ENCODE data around the gene SIK2. TPM values are rescaled to one million over a fixed set of nuclear protein-coding genes. Genes with fewer than 3 reads are reported as not detected.
"Not testable (repeated sequence)": the region's sequence is repeated elsewhere in the genome, so short reads cannot be mapped to it uniquely, and the experiment has no call there.

The SIK2 gene
- total RNA-seq, 1 donor from 2014 or later, result 14.3 TPM

GRCh38 chr11:111654601-111655000 lies 52.4 kb downstream of the SIK2 start:
- no peaks in the 10 kb centered on the region for H3K36me3 ChIP-seq (ENCODE audit: insufficient read depth, low read length)
- Mint-ChIP-seq H3K4me3 (ENCODE audit: unreplicated experiment) (no peak overlapping the region), H3K36me3 (ENCODE audit: low read depth, unreplicated experiment) (peaks cover 5% of the 10 kb centered on the region), H3K9me3 (ENCODE audit: unreplicated experiment) (no peaks in the 10 kb centered on the region), H3K27ac (ENCODE audit: unreplicated experiment) (no peak overlapping the region), H3K27me3 (ENCODE audit: low read depth, unreplicated experiment) (no peaks in the 10 kb centered on the region), H3K4me1 (ENCODE audit: low read depth, unreplicated experiment) (peaks cover 16% of the 10 kb centered on the region)
- H3K4me1 ChIP-seq (ENCODE audit: insufficient read depth, low read length), result no peaks in the 10 kb centered on the region
- no peaks in the 10 kb centered on the region for H3K9me3 ChIP-seq (ENCODE audit: insufficient read depth, low read depth, low read length)
- H2AFZ ChIP-seq (ENCODE audit: low read depth, low read length), result no peak overlapping the region
- no peak overlapping the region for H3K9ac ChIP-seq (ENCODE audit: low read length)
- no peak overlapping the region for H3K27ac ChIP-seq (ENCODE audit: low read depth, low read length)
- H3K4me3 ChIP-seq (ENCODE audit: insufficient read depth, low read depth, low read length), result no peak overlapping the region
- no peaks in the 10 kb centered on the region for H3K79me2 ChIP-seq (ENCODE audit: insufficient read depth, low read length)
- DNase-seq (ENCODE audit: low read depth), result no peak
- no peaks in the 10 kb centered on the region for H3K27me3 ChIP-seq (ENCODE audit: insufficient read depth, low read length)
- no peak for TF ChIP-seq EZH2 (IDR thresholded peaks at IDR 0.05; ENCODE audit: insufficient read depth, low read length)
- TF ChIP-seq, protein P1, sequence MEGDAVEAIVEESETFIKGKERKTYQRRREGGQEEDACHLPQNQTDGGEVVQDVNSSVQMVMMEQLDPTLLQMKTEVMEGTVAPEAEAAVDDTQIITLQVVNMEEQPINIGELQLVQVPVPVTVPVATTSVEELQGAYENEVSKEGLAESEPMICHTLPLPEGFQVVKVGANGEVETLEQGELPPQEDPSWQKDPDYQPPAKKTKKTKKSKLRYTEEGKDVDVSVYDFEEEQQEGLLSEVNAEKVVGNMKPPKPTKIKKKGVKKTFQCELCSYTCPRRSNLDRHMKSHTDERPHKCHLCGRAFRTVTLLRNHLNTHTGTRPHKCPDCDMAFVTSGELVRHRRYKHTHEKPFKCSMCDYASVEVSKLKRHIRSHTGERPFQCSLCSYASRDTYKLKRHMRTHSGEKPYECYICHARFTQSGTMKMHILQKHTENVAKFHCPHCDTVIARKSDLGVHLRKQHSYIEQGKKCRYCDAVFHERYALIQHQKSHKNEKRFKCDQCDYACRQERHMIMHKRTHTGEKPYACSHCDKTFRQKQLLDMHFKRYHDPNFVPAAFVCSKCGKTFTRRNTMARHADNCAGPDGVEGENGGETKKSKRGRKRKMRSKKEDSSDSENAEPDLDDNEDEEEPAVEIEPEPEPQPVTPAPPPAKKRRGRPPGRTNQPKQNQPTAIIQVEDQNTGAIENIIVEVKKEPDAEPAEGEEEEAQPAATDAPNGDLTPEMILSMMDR (IDR thresholded peaks at IDR 0.05; ENCODE audit: insufficient read depth, low read depth, low read length), result no peak
- H3K4me2 ChIP-seq (ENCODE audit: low read length), result no peak overlapping the region
- peaks cover 6% of the 10 kb centered on the region for H4K20me1 ChIP-seq (ENCODE audit: insufficient read depth, low read length)
- FAIRE-seq, result no peak

- Histone ChIP-seq H3K4me2 (ENCODE audit: low read length) (no peak overlapping the region), H3K9me3 (ENCODE audit: insufficient read depth, low read depth, low read length) (no peaks in the 10 kb centered on the region), H3K4me3 (ENCODE audit: insufficient read depth, low read depth, low read length) (no peak overlapping the region), H3K27ac (ENCODE audit: low read depth, low read length) (no peak overlapping the region), H2AFZ (ENCODE audit: low read depth, low read length) (no peak overlapping the region), H3K27me3 (ENCODE audit: insufficient read depth, low read length) (no peaks in the 10 kb centered on the region), H4K20me1 (ENCODE audit: insufficient read depth, low read length) (peaks cover 14% of the 10 kb centered on the region), H3K79me2 (ENCODE audit: insufficient read depth, low read length) (no peaks in the 10 kb centered on the region), H3K4me1 (ENCODE audit: insufficient read depth, low read length) (no peaks in the 10 kb centered on the region), H3K9ac (ENCODE audit: low read length) (no peak overlapping the region), H3K36me3 (ENCODE audit: insufficient read depth, low read length) (no peaks in the 10 kb centered on the region)
- H3K27ac Mint-ChIP-seq (ENCODE audit: unreplicated experiment), result no peak overlapping the region
- peaks cover 16% of the 10 kb centered on the region for H3K4me1 Mint-ChIP-seq (ENCODE audit: low read depth, unreplicated experiment)
- H3K27me3 Mint-ChIP-seq (ENCODE audit: low read depth, unreplicated experiment), result no peaks in the 10 kb centered on the region
- TF ChIP-seq, protein P1 (IDR thresholded peaks at IDR 0.05; ENCODE audit: insufficient read depth, low read depth, low read length), result no peak
- no peak for TF ChIP-seq EZH2 (IDR thresholded peaks at IDR 0.05; ENCODE audit: insufficient read depth, low read length)
- no peak for FAIRE-seq
- H3K4me3 Mint-ChIP-seq (ENCODE audit: unreplicated experiment), result no peak overlapping the region
- peaks cover 5% of the 10 kb centered on the region for H3K36me3 Mint-ChIP-seq (ENCODE audit: low read depth, unreplicated experiment)
- H3K9me3 Mint-ChIP-seq (ENCODE audit: unreplicated experiment), result no peaks in the 10 kb centered on the region
- DNase-seq (ENCODE audit: low read depth), result no peak
These were observed 53.7 kb downstream of the SIK2 start for GRCh38 chr11:111655924-111656323.

DNA sequence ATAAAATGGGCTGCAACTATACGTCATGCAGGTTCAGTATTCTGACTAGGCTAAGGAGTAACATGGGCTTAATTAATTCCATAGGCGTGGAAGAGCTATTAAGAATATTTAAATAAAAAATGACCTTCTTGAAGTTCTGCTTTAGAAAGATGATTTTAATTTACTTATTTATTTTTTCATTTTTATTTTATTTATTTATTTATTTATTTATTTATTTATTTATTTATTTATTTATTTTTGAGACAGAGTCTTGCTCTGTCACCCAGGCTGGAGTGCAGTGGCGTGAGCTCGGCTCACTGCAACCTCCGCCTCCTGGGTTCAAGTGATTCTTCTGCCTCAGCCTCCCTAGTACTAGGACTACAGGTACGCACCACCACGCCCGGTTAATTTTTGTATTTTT lies 55.7 kb downstream of the SIK2 start:
- H3K4me1 ChIP-seq (ENCODE audit: insufficient read depth, low read length); H3K9ac ChIP-seq (ENCODE audit: low read length); H3K4me3 Mint-ChIP-seq (ENCODE audit: unreplicated experiment); H3K27ac Mint-ChIP-seq (ENCODE audit: unreplicated experiment); H3K4me3 ChIP-seq (ENCODE audit: insufficient read depth, low read depth, low read length); FAIRE-seq; H3K79me2 ChIP-seq (ENCODE audit: insufficient read depth, low read length); H3K9me3 Mint-ChIP-seq (ENCODE audit: unreplicated experiment); H3K4me2 ChIP-seq (ENCODE audit: low read length); H3K27me3 ChIP-seq (ENCODE audit: insufficient read depth, low read length); H3K36me3 ChIP-seq (ENCODE audit: insufficient read depth, low read length); H3K27ac ChIP-seq (ENCODE audit: low read depth, low read length); H2AFZ ChIP-seq (ENCODE audit: low read depth, low read length); DNase-seq (ENCODE audit: low read depth); H3K9me3 ChIP-seq (ENCODE audit: insufficient read depth, low read depth, low read length); H3K27me3 Mint-ChIP-seq (ENCODE audit: low read depth, unreplicated experiment): not testable (repeated sequence)
- H4K20me1 ChIP-seq (ENCODE audit: insufficient read depth, low read length), result peaks cover 14% of the 10 kb centered on the region
- H3K36me3 Mint-ChIP-seq (ENCODE audit: low read depth, unreplicated experiment), result peaks cover 12% of the 10 kb centered on the region
- H3K4me1 Mint-ChIP-seq (ENCODE audit: low read depth, unreplicated experiment), result peaks cover 11% of the 10 kb centered on the region

GRCh38 chr11:111658493-111658892 lies 56.2 kb downstream of the SIK2 start:
- H4K20me1 ChIP-seq (ENCODE audit: insufficient read depth, low read length), result peaks cover 18% of the 10 kb centered on the region
- H3K4me1 ChIP-seq (ENCODE audit: insufficient read depth, low read length); H3K4me3 ChIP-seq (ENCODE audit: insufficient read depth, low read depth, low read length); DNase-seq (ENCODE audit: low read depth); H3K9me3 ChIP-seq (ENCODE audit: insufficient read depth, low read depth, low read length); H2AFZ ChIP-seq (ENCODE audit: low read depth, low read length); H3K9me3 Mint-ChIP-seq (ENCODE audit: unreplicated experiment); H3K27ac ChIP-seq (ENCODE audit: low read depth, low read length); H3K36me3 ChIP-seq (ENCODE audit: insufficient read depth, low read length); H3K79me2 ChIP-seq (ENCODE audit: insufficient read depth, low read length); H3K27me3 ChIP-seq (ENCODE audit: insufficient read depth, low read length); H3K4me3 Mint-ChIP-seq (ENCODE audit: unreplicated experiment); H3K27ac Mint-ChIP-seq (ENCODE audit: unreplicated experiment); H3K4me2 ChIP-seq (ENCODE audit: low read length); H3K9ac ChIP-seq (ENCODE audit: low read length); H3K36me3 Mint-ChIP-seq (ENCODE audit: low read depth, unreplicated experiment); FAIRE-seq; H3K27me3 Mint-ChIP-seq (ENCODE audit: low read depth, unreplicated experiment): not testable (repeated sequence)
- H3K4me1 Mint-ChIP-seq (ENCODE audit: low read depth, unreplicated experiment), result peaks cover 16% of the 10 kb centered on the region
